SK-N-SH (cell line): Measurements from ENCODE around the gene INHBA. TPM values are rescaled to one million over a fixed set of nuclear protein-coding genes. Genes with fewer than 3 reads are reported as not detected.

Source experiments
- CTCF ChIA-PET: fragments of 300-600, 350-600 bp; formaldehyde crosslinking; extraction: SDS; loops from one replicate; lab custom pipeline; 2021; lab: Yijun Ruan, JAX
- POLR2A ChIA-PET: fragments of 350-600 bp; sonication (Branson Sonifier 250); formaldehyde crosslinking; extraction: SDS; loops from one replicate; lab custom pipeline; 2020; ENCODE audit warnings: antibody characterized with exemption, inconsistent platforms; lab: Yijun Ruan, JAX
- DNase-seq: peaks from one replicate; pipeline ENCODE4 v3.0.0; 2012
- H2AFZ ChIP-seq: fragments of 200-600 bp; sonication (generic); 2 replicates; pipeline ENCODE4 v1.8.1; 2016; ENCODE audit warnings: antibody characterized with exemption, mild to moderate bottlenecking, low read depth
- H3F3A ChIP-seq: fragments of 200-600 bp; sonication (generic); replicated peaks from 2 replicates; pipeline ENCODE3; 2016; ENCODE audit warnings: antibody characterized with exemption, mild to moderate bottlenecking; ENCODE audit not compliant: insufficient read depth
- H3K27ac ChIP-seq, 2 experiments: fragments of 200-500 bp in 1 of 2; fragments of 200-600 bp in 1 of 2; sonication (Bioruptor generic) in 1 of 2; sonication (generic), shearing (Covaris generic) in 1 of 2; 2 replicates each; pipeline versions ENCODE4 v1.5.1 to v1.6.1; 2014 to 2016; ENCODE audit warnings: low read depth in 2 of 2, inconsistent platforms in 1 of 2, low read length in 1 of 2, mild to moderate bottlenecking in 1 of 2, mixed read lengths in 1 of 2
- H3K27me3 ChIP-seq: fragments of 200-600 bp; sonication (generic), shearing (Covaris generic); 2 replicates; pipeline ENCODE4 v1.6.1; 2016; ENCODE audit warnings: mixed run types; ENCODE audit not compliant: insufficient read depth
- H3K36me3 ChIP-seq, 2 experiments: fragments of 200-500 bp in 1 of 2; fragments of 200-600 bp in 1 of 2; sonication (Bioruptor generic) in 1 of 2; sonication (generic) in 1 of 2; replicated peaks in 1 of 2; 2 replicates each; pipeline versions ENCODE3 to v1.5.1; 2014 to 2016; ENCODE audit warnings: low read length in 1 of 2, mild to moderate bottlenecking in 1 of 2; ENCODE audit not compliant: insufficient read depth in 2 of 2, control insufficient read depth in 1 of 2
- H3K4me1 ChIP-seq, 2 experiments: fragments of 200-500 bp in 1 of 2; fragments of 200-600 bp in 1 of 2; sonication (Bioruptor generic) in 1 of 2; sonication (generic), shearing (Covaris generic) in 1 of 2; 2 replicates each; pipeline versions ENCODE4 v1.5.1 to v1.6.1; 2014 to 2016; ENCODE audit warnings: low read depth in 1 of 2, low read length in 1 of 2, mixed run types in 1 of 2; ENCODE audit not compliant: insufficient read depth in 2 of 2, control insufficient read depth in 1 of 2
- H3K4me2 ChIP-seq: fragments of 200-600 bp; sonication (generic), shearing (Covaris generic); 2 replicates; pipeline ENCODE4 v1.6.1; 2017; ENCODE audit warnings: mixed run types
- H3K4me3 ChIP-seq, 2 experiments: fragments of 200-500 bp in 1 of 2; fragments of 200-600 bp in 1 of 2; sonication (Bioruptor generic) in 1 of 2; sonication (generic), shearing (Covaris generic) in 1 of 2; 2 replicates each; pipeline versions ENCODE4 v1.5.1 to v1.8.1; 2014 to 2016; ENCODE audit warnings: low read depth in 2 of 2, inconsistent platforms in 1 of 2, low read length in 1 of 2, mild to moderate bottlenecking in 1 of 2, mixed read lengths in 1 of 2, moderate library complexity in 1 of 2
- H3K79me2 ChIP-seq: fragments of 200-600 bp; sonication (generic); 2 replicates; pipeline ENCODE4 v1.8.1; 2017; ENCODE audit warnings: mild to moderate bottlenecking; ENCODE audit not compliant: insufficient read depth
- H3K9ac ChIP-seq: fragments of 200-600 bp; sonication (generic); 2 replicates; pipeline ENCODE4 v1.6.1; 2017; ENCODE audit warnings: mixed run types
- H3K9me2 ChIP-seq: fragments of 200-600 bp; sonication (generic); 2 replicates; pipeline ENCODE4 v1.6.1; 2017; ENCODE audit warnings: mixed run types
- H3K9me3 ChIP-seq: fragments of 200-600 bp; sonication (generic); 2 replicates; pipeline ENCODE4 v1.6.1; 2017; ENCODE audit warnings: mixed run types, mild to moderate bottlenecking, moderate library complexity
- H4K20me1 ChIP-seq: fragments of 200-600 bp; sonication (generic); 2 replicates; pipeline ENCODE4 v1.6.1; 2017; ENCODE audit warnings: mild to moderate bottlenecking, mixed run types; ENCODE audit not compliant: insufficient read depth
- CHD2 ChIP-seq: fragments of 150-350 bp; IDR thresholded peaks from 2 replicates; pipeline ENCODE4 v1.6.1; 2018; ENCODE audit warnings: low read length; ENCODE audit not compliant: partially characterized antibody
- ELF1 ChIP-seq: IDR thresholded peaks from 2 replicates; pipeline ENCODE4 v1.4.0; 2012
- EP300 ChIP-seq, 2 experiments: IDR thresholded peaks; 2 replicates each; pipeline versions ENCODE4 v1.4.0 to v1.6.1; 2012; ENCODE audit warnings: borderline replicate concordance in 1 of 2, low read depth in 1 of 2, low read length in 1 of 2
- EZH2phosphoT487 ChIP-seq: fragments of 200-600 bp; sonication (generic); IDR thresholded peaks from 2 replicates; pipeline ENCODE4 v1.6.1; 2017; ENCODE audit warnings: low read depth, mixed run types, mild to moderate bottlenecking, antibody characterized with exemption, moderate library complexity, borderline replicate concordance
- FOXJ3 ChIP-seq: sonication (generic); formaldehyde crosslinking; IDR thresholded peaks from 2 replicates; pipeline ENCODE4 v1.5.1; 2020; ENCODE audit warnings: mild to moderate bottlenecking, missing genetic modification reagents
- FOXM1 ChIP-seq: IDR thresholded peaks from 2 replicates; pipeline ENCODE4 v1.4.0; 2012; ENCODE audit warnings: low read depth, mild to moderate bottlenecking
- GABPA ChIP-seq: IDR thresholded peaks from 2 replicates; pipeline ENCODE4 v1.4.0; 2012; ENCODE audit warnings: low read depth, mild to moderate bottlenecking
- GATA2 ChIP-seq: sonication (generic); formaldehyde crosslinking; IDR thresholded peaks from 2 replicates; pipeline ENCODE4 v1.5.0; 2020; ENCODE audit warnings: mild to moderate bottlenecking, missing genetic modification reagents
- MEF2A ChIP-seq: IDR thresholded peaks from 2 replicates; pipeline ENCODE4 v1.4.0; 2012; ENCODE audit warnings: low read depth, borderline replicate concordance
- NFIC ChIP-seq: IDR thresholded peaks from 2 replicates; pipeline ENCODE4 v1.4.0; 2012; ENCODE audit warnings: borderline replicate concordance
- NRF1 ChIP-seq: IDR thresholded peaks from 2 replicates; pipeline ENCODE4 v1.6.1; 2012; ENCODE audit warnings: low read depth, mild to moderate bottlenecking, low read length
- POLR2AphosphoS5 ChIP-seq: IDR thresholded peaks from 2 replicates; pipeline ENCODE4 v1.6.1; 2012; ENCODE audit warnings: low read depth, low read length
- RAD21 ChIP-seq: IDR thresholded peaks from 2 replicates; pipeline ENCODE4 v1.6.1; 2012; ENCODE audit warnings: mild to moderate bottlenecking, low read length
- RFX5 ChIP-seq: IDR thresholded peaks from 2 replicates; pipeline ENCODE4 v1.6.1; 2012; ENCODE audit warnings: mild to moderate bottlenecking, improper control_type of control experiment, low read length
- RXRA ChIP-seq: IDR thresholded peaks from 2 replicates; pipeline ENCODE4 v1.4.0; 2012; ENCODE audit warnings: low read depth, mild to moderate bottlenecking, borderline replicate concordance
- SIN3A ChIP-seq: IDR thresholded peaks from 2 replicates; pipeline ENCODE4 v1.6.1; 2012; ENCODE audit warnings: low read depth, mild to moderate bottlenecking, low read length, moderate library complexity, borderline replicate concordance
- TAF1 ChIP-seq: IDR thresholded peaks from 2 replicates; pipeline ENCODE4 v1.6.1; 2012; ENCODE audit warnings: low read depth, mild to moderate bottlenecking, low read length, moderate library complexity, borderline replicate concordance
- TEAD4 ChIP-seq: IDR thresholded peaks from 2 replicates; pipeline ENCODE4 v1.4.0; 2012; ENCODE audit warnings: mild to moderate bottlenecking, borderline replicate concordance; ENCODE audit not compliant: insufficient read depth
- YY1 ChIP-seq: IDR thresholded peaks from 2 replicates; pipeline ENCODE4 v1.4.0; 2012; ENCODE audit warnings: low read depth, mild to moderate bottlenecking
- WGBS: methylation state at CpG from one replicate; pipeline ENCODE4 v1.1.6; 2017; ENCODE audit warnings: low lambda C conversion rate; 5-methylcytosine and 5-hydroxymethylcytosine counted together
- polyA plus RNA-seq, 3 experiments: library from polyadenylated mRNA; depleted of rRNA; stranded (reverse); fragments of >200 nt; gene quantifications; 2 replicates each; pipeline ENCODE4 v1.2.3, GENCODE V29; 2012
- TF ChIP-seq, protein P1 (sequence below): IDR thresholded peaks from 2 replicates; pipeline ENCODE4; 2012
- TF ChIP-seq, protein P2 (sequence below): fragments of 150-350 bp; IDR thresholded peaks from 2 replicates; pipeline ENCODE4 v1.6.1; 2016; ENCODE audit warnings: mild to moderate bottlenecking, low read depth, low read length
- TF ChIP-seq, protein P3 (sequence below): IDR thresholded peaks from 2 replicates; pipeline ENCODE4 v1.4.0; 2012; ENCODE audit warnings: low read depth
- TF ChIP-seq, protein P4 (sequence below): fragments of 200-600 bp; sonication (generic); IDR thresholded peaks from 2 replicates; pipeline ENCODE4 v1.6.1; 2017; ENCODE audit warnings: antibody characterized with exemption, mild to moderate bottlenecking, moderate library complexity

Gene INHBA
- polyA plus RNA-seq, 1 of the 3 experiments (the other 2 are of a cell fraction): 81.0 TPM

DNA sequence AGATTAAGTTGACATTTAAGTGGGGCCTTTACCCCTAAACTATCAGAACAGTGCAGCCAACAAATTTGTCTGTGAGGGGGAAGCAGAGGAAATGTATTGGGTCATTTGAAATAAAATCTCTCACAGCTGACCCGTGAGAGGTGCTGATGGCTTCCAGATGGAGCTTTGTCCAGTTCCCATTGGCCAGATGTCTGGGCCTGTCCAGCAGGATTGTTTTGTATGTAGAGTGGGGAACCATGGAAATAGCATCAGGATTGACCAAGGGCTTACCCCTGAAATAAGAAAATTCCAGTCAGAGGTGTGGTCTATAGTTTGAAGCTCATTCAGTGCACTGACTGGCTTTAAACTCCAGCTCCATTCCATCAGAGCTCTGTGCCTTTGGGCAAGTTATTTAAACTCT lies 50.6 kb downstream of the INHBA start:
- H3K27me3 ChIP-seq: no peaks in the 10 kb centered on the region
- no peak overlapping the region for H3K4me3 ChIP-seq
- no peak overlapping the region for H3K4me2 ChIP-seq
- 31% methylated on average over 1 of the region's 1 CpG for WGBS
- H4K20me1 ChIP-seq: no peaks in the 10 kb centered on the region
- no peaks in the 10 kb centered on the region for H3K9me2 ChIP-seq
- POLR2A ChIA-PET: no interaction called here
- CTCF ChIA-PET: interaction anchor here (0.8 to 1.4 kb wide), 2 partner anchors 9 to 10 kb away, joined by 3 to 4 read pairs; no protein-coding TSS in a partner anchor
- no peak overlapping the region for H3K9ac ChIP-seq
- H3K36me3 ChIP-seq: no peaks in the 10 kb centered on the region
- H3K4me1 ChIP-seq: peaks cover 4 to 8% of the 10 kb centered on the region in 2 experiments; a peak in 2 of 4 replicates
- no peak overlapping the region for H3K27ac ChIP-seq
- no peaks in the 10 kb centered on the region for H3K79me2 ChIP-seq
- no peak for DNase-seq
- H3F3A ChIP-seq: no peaks in the 10 kb centered on the region
- H2AFZ ChIP-seq: no peak overlapping the region
- no peaks in the 10 kb centered on the region for H3K9me3 ChIP-seq
- no peak for TF ChIP-seq TAF1
- TF ChIP-seq MEF2A: no peak
- no peak for TF ChIP-seq EZH2phosphoT487
- TF ChIP-seq, protein P1, sequence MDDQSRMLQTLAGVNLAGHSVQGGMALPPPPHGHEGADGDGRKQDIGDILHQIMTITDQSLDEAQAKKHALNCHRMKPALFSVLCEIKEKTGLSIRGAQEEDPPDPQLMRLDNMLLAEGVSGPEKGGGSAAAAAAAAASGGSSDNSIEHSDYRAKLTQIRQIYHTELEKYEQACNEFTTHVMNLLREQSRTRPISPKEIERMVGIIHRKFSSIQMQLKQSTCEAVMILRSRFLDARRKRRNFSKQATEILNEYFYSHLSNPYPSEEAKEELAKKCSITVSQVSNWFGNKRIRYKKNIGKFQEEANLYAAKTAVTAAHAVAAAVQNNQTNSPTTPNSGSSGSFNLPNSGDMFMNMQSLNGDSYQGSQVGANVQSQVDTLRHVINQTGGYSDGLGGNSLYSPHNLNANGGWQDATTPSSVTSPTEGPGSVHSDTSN: no peak
- no peak for TF ChIP-seq GATA2
- no peak for TF ChIP-seq GABPA
- TF ChIP-seq YY1: no peak
- no peak for TF ChIP-seq SIN3A
- no peak for TF ChIP-seq TEAD4
- no peak for TF ChIP-seq NFIC
- no peak for TF ChIP-seq FOXJ3
- no peak for TF ChIP-seq CHD2

DNA sequence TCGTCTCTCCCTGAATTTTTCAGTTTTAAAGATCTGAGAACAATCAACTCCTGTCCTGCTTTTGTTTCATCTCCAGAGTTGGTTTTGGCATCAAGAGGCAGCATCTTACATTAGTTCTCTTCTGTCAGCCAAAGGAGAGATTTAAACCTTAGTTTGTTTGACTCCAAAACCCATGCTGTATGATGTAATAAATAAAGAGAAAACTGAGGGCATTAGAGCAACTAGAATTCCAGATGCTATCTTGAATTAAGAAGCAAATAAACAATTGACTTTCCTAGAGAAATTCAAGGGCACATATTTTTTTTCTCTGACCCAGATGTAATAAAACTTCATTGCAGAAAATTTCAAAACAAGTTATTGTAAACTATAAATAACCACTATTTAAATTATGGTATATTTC lies 54.4 kb downstream of the INHBA start:
- DNase-seq: no peak
- Histone ChIP-seq H3K36me3 (no peaks in the 10 kb centered on the region), H3K4me3 (no peak overlapping the region), H3K27me3 (no peaks in the 10 kb centered on the region), H3K4me2 (no peak overlapping the region), H3K9ac (no peak overlapping the region), H3K79me2 (no peaks in the 10 kb centered on the region), H4K20me1 (no peaks in the 10 kb centered on the region), H3F3A (no peaks in the 10 kb centered on the region), H3K27ac (no peak overlapping the region), H2AFZ (no peak overlapping the region), H3K9me3 (no peaks in the 10 kb centered on the region), H3K4me1 (no peaks in the 10 kb centered on the region; a peak in 1 of 4 replicates), H3K9me2 (no peaks in the 10 kb centered on the region)
- TF ChIP-seq POLR2AphosphoS5 (no peak), NRF1 (no peak), ELF1 (no peak), FOXM1 (no peak), RFX5 (no peak), RAD21 (no peak), MEF2A (no peak), RXRA (no peak), EP300 (IDR thresholded peaks at IDR 0.05; ENCODE audit: borderline replicate concordance in 1 of 2, low read depth in 1 of 2, low read length in 1 of 2) (no peak), TEAD4 (no peak), GABPA (no peak), YY1 (no peak)
- TF ChIP-seq, protein P2, sequence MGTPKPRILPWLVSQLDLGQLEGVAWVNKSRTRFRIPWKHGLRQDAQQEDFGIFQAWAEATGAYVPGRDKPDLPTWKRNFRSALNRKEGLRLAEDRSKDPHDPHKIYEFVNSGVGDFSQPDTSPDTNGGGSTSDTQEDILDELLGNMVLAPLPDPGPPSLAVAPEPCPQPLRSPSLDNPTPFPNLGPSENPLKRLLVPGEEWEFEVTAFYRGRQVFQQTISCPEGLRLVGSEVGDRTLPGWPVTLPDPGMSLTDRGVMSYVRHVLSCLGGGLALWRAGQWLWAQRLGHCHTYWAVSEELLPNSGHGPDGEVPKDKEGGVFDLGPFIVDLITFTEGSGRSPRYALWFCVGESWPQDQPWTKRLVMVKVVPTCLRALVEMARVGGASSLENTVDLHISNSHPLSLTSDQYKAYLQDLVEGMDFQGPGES: no peak
- TF ChIP-seq, protein P3, sequence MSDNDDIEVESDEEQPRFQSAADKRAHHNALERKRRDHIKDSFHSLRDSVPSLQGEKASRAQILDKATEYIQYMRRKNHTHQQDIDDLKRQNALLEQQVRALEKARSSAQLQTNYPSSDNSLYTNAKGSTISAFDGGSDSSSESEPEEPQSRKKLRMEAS: no peak
- TF ChIP-seq, protein P1: no peak
- TF ChIP-seq, protein P4, sequence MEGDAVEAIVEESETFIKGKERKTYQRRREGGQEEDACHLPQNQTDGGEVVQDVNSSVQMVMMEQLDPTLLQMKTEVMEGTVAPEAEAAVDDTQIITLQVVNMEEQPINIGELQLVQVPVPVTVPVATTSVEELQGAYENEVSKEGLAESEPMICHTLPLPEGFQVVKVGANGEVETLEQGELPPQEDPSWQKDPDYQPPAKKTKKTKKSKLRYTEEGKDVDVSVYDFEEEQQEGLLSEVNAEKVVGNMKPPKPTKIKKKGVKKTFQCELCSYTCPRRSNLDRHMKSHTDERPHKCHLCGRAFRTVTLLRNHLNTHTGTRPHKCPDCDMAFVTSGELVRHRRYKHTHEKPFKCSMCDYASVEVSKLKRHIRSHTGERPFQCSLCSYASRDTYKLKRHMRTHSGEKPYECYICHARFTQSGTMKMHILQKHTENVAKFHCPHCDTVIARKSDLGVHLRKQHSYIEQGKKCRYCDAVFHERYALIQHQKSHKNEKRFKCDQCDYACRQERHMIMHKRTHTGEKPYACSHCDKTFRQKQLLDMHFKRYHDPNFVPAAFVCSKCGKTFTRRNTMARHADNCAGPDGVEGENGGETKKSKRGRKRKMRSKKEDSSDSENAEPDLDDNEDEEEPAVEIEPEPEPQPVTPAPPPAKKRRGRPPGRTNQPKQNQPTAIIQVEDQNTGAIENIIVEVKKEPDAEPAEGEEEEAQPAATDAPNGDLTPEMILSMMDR: no peak
- 67% methylated on average over 1 of the region's 1 CpG for WGBS
- ChIA-PET POLR2A (no interaction called here), CTCF (interaction anchor here (1.5 kb wide), 1 partner anchor 11 kb away, joined by 3 read pairs; no protein-coding TSS in a partner anchor)
